Astrocyte (in vitro differentiated cells and primary cell): ENCODE measurements around the gene DAPK3. TPM values are rescaled to one million over a fixed set of nuclear protein-coding genes. Genes with fewer than 3 reads are reported as not detected.

Source experiments
- DNase-seq: peaks from one replicate; pipeline ENCODE4 v3.0.0-alpha.2; 2010; ENCODE audit warnings: low read depth
- FAIRE-seq: peaks from 2 replicates; lab custom pipeline; 2011; peaks lifted over from hg19 to GRCh38; lab: Jason Lieb, UNC
- H2AFZ ChIP-seq: 2 replicates; pipeline ENCODE4 v1.6.0; 2012; ENCODE audit warnings: low read depth, low read length, inconsistent platforms
- H3K27ac ChIP-seq: 2 replicates; pipeline ENCODE4 v1.5.1; 2011; ENCODE audit warnings: low read depth, low read length, inconsistent platforms
- H3K27me3 ChIP-seq: 2 replicates; pipeline ENCODE4 v1.6.0; 2011; ENCODE audit warnings: low read length, inconsistent platforms; ENCODE audit not compliant: insufficient read depth
- H3K36me3 ChIP-seq: 2 replicates; pipeline ENCODE4 v1.5.1; 2011; ENCODE audit warnings: low read length, inconsistent platforms; ENCODE audit not compliant: insufficient read depth
- H3K4me1 ChIP-seq: 2 replicates; pipeline ENCODE4 v1.5.1; 2011; ENCODE audit warnings: low read length, inconsistent platforms; ENCODE audit not compliant: insufficient read depth
- H3K4me2 ChIP-seq: 2 replicates; pipeline ENCODE4 v1.6.0; 2012; ENCODE audit warnings: low read length, inconsistent platforms
- H3K4me3 ChIP-seq: 2 replicates; pipeline ENCODE4 v1.5.1; 2011; ENCODE audit warnings: low read depth, mild to moderate bottlenecking, low read length, inconsistent platforms; ENCODE audit not compliant: insufficient read depth
- H3K79me2 ChIP-seq: 2 replicates; pipeline ENCODE4 v1.6.0; 2012; ENCODE audit warnings: mild to moderate bottlenecking, low read length, inconsistent platforms; ENCODE audit not compliant: insufficient read depth
- H3K9ac ChIP-seq: 2 replicates; pipeline ENCODE4 v1.6.0; 2012; ENCODE audit warnings: mild to moderate bottlenecking, low read length, inconsistent platforms
- H3K9me3 ChIP-seq: 2 replicates; pipeline ENCODE4 v1.5.1; 2012; ENCODE audit warnings: low read depth, mild to moderate bottlenecking, low read length, inconsistent platforms; ENCODE audit not compliant: insufficient read depth
- H4K20me1 ChIP-seq: 2 replicates; pipeline ENCODE4 v1.6.0; 2012; ENCODE audit warnings: low read length, inconsistent platforms; ENCODE audit not compliant: insufficient read depth
- H3K27ac Mint-ChIP-seq: one replicate; pipeline ENCODE4 v1.8.0; 2021; ENCODE audit warnings: mild to moderate bottlenecking, mixed read lengths; ENCODE audit not compliant: unreplicated experiment
- H3K27me3 Mint-ChIP-seq: one replicate; pipeline ENCODE4 v1.8.0; 2021; ENCODE audit warnings: low read depth, mixed read lengths; ENCODE audit not compliant: unreplicated experiment
- H3K36me3 Mint-ChIP-seq: one replicate; pipeline ENCODE4 v1.8.0; 2021; ENCODE audit warnings: low read depth, mixed read lengths; ENCODE audit not compliant: unreplicated experiment
- H3K4me1 Mint-ChIP-seq: one replicate; pipeline ENCODE4 v1.8.0; 2021; ENCODE audit warnings: low read depth, mixed read lengths; ENCODE audit not compliant: unreplicated experiment
- H3K4me3 Mint-ChIP-seq: one replicate; pipeline ENCODE4 v1.8.0; 2021; ENCODE audit warnings: mild to moderate bottlenecking, moderate library complexity, mixed read lengths; ENCODE audit not compliant: unreplicated experiment
- H3K9me3 Mint-ChIP-seq: one replicate; pipeline ENCODE4 v1.8.0; 2021; ENCODE audit warnings: mild to moderate bottlenecking, mixed read lengths; ENCODE audit not compliant: unreplicated experiment
- EZH2 ChIP-seq: IDR thresholded peaks from 2 replicates; pipeline ENCODE4 v1.6.1; 2012; ENCODE audit warnings: mild to moderate bottlenecking, low read length, inconsistent platforms; ENCODE audit not compliant: insufficient read depth
- total RNA-seq: library from RNA; stranded (reverse); gene quantifications from 2 replicates; pipeline ENCODE4 v1.2.1, GENCODE V29; 2021
- TF ChIP-seq, protein P1 (sequence below): IDR thresholded peaks from 2 replicates; pipeline ENCODE4 v1.5.1; 2011; ENCODE audit warnings: low read depth, mild to moderate bottlenecking, inconsistent platforms, low read length, moderate library complexity; ENCODE audit not compliant: insufficient read depth

The DAPK3 gene
- total RNA-seq, 1 donor from 2014 or later: 264 TPM

DNA sequence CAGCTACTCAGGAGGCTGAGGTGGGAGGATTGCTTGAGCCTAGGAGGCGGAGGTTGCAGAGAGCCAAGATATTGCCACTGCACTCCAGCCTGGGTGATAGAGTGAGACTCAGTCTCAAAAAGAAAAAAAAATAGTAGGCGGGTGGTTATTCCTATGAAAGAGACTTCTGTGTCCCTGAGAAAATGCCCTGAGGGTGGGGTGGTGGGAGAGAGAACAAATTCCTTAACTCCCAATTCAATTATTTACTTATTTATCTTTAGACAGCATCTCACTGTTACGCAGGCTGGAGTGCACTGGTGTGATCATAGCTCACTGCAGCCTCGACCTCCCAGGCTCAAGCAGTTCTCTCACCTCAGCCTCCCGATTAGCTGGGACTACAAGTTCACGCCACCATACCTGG is 24.7 kb upstream of the DAPK3 start:
- Mint-ChIP-seq H3K36me3 (no peaks in the 10 kb centered on the region), H3K27me3 (no peaks in the 10 kb centered on the region), H3K4me1 (no peaks in the 10 kb centered on the region), H3K27ac (no peak overlapping the region), H3K9me3 (no peaks in the 10 kb centered on the region), H3K4me3 (no peak overlapping the region)
- Histone ChIP-seq H3K9me3 (no peaks in the 10 kb centered on the region), H3K4me3 (no peak overlapping the region), H3K36me3 (no peaks in the 10 kb centered on the region), H2AFZ (no peak overlapping the region), H3K27ac (no peak overlapping the region), H3K4me1 (no peaks in the 10 kb centered on the region), H4K20me1 (no peaks in the 10 kb centered on the region), H3K4me2 (no peak overlapping the region), H3K79me2 (no peaks in the 10 kb centered on the region), H3K27me3 (no peaks in the 10 kb centered on the region), H3K9ac (no peak overlapping the region)
- DNase-seq: no peak
- FAIRE-seq: no peak
- TF ChIP-seq, protein P1, sequence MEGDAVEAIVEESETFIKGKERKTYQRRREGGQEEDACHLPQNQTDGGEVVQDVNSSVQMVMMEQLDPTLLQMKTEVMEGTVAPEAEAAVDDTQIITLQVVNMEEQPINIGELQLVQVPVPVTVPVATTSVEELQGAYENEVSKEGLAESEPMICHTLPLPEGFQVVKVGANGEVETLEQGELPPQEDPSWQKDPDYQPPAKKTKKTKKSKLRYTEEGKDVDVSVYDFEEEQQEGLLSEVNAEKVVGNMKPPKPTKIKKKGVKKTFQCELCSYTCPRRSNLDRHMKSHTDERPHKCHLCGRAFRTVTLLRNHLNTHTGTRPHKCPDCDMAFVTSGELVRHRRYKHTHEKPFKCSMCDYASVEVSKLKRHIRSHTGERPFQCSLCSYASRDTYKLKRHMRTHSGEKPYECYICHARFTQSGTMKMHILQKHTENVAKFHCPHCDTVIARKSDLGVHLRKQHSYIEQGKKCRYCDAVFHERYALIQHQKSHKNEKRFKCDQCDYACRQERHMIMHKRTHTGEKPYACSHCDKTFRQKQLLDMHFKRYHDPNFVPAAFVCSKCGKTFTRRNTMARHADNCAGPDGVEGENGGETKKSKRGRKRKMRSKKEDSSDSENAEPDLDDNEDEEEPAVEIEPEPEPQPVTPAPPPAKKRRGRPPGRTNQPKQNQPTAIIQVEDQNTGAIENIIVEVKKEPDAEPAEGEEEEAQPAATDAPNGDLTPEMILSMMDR: no peak
- TF ChIP-seq EZH2: no peak

DNA sequence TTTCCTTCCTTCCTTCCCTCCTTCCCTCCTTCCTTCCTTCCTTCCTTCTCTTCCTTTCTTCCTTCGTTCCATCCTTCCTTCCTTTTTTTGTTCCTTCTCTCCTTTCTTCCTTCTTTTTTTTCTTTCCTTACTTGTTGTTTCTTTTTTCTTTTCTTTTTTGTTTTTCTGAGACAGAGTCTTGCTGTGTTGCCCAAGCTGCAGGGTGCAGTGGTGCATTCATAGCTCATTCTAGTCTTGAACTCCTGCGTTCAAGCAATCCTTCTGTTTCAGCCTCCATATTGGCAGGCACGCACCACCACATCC is 19.9 kb upstream of the DAPK3 start:
- Mint-ChIP-seq H3K36me3 (no peaks in the 10 kb centered on the region), H3K4me1 (peaks cover 10% of the 10 kb centered on the region), H3K4me3 (peak overlapping the region; percentile 52), H3K9me3 (peaks cover 1% of the 10 kb centered on the region), H3K27me3 (no peaks in the 10 kb centered on the region), H3K27ac (peak overlapping the region; percentile 11)
- DNase-seq: no peak
- no peak overlapping the region for H3K9ac ChIP-seq
- H3K9me3 ChIP-seq: no peaks in the 10 kb centered on the region
- no peak for FAIRE-seq
- H3K36me3 ChIP-seq: no peaks in the 10 kb centered on the region
- H4K20me1 ChIP-seq: no peaks in the 10 kb centered on the region
- TF ChIP-seq EZH2: no peak
- TF ChIP-seq, protein P1: no peak
- H3K79me2 ChIP-seq: no peaks in the 10 kb centered on the region
- peaks cover 18% of the 10 kb centered on the region for H3K4me1 ChIP-seq
- H2AFZ ChIP-seq: peak overlapping the region; percentile 57
- no peak overlapping the region for H3K4me3 ChIP-seq
- H3K27ac ChIP-seq: no peak overlapping the region
- H3K4me2 ChIP-seq: no peak overlapping the region
- H3K27me3 ChIP-seq: no peaks in the 10 kb centered on the region

DNA sequence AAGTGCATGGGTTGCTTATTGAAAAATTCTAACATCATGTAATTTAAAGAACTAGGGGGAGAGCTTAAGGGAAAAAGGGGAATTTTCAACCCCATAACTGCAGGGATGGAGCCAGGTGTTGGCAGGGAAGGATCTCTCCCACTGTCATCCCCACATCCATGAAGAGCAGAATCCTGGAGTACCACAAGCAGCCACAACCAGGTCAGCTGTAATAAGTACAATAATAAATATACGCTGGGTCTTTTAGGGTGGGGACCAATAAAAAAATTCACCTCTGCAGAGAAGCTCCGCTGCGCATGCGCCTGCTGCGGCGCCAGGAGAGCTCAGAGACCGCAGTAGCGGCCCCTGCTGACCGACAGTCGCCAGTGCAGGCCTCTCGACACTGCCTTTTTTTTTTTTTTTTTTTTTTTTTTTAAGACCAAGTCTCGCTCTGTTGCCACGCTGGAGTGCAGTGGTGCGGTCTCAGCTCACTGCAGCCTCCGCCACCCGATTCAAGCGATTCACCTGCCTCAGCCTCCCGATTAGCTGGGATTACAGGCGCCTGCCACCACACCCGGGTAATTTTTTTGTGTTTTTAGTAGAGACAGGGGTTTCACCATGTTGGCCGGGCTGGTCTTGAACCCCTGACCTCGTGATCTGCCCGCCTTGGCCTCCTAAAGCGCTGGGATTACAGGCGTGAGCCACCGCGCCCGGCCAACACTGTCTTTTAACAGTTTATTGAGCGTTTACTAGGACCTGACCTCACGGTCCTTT is 16.9 kb upstream of the DAPK3 start:
- DNase-seq (peak; percentile 33), FAIRE-seq (no peak)
- peak overlapping the region; percentile 69 for H3K4me3 Mint-ChIP-seq
- H3K9ac ChIP-seq: peak overlapping the region; percentile 36
- peaks cover 23% of the 10 kb centered on the region for H4K20me1 ChIP-seq
- H3K27ac ChIP-seq: no peak overlapping the region
- H3K79me2 ChIP-seq: peaks cover 25% of the 10 kb centered on the region
- TF ChIP-seq, protein P1: peak; percentile 85
- no peak for TF ChIP-seq EZH2
- H3K4me2 ChIP-seq: peak overlapping the region; percentile 75
- H3K9me3 Mint-ChIP-seq: peaks cover 3% of the 10 kb centered on the region
- no peaks in the 10 kb centered on the region for H3K27me3 ChIP-seq
- peak overlapping the region; percentile 24 for H3K4me3 ChIP-seq
- peak overlapping the region; percentile 5 for H3K27ac Mint-ChIP-seq
- H3K27me3 Mint-ChIP-seq: no peaks in the 10 kb centered on the region
- no peaks in the 10 kb centered on the region for H3K9me3 ChIP-seq
- H3K36me3 Mint-ChIP-seq: peaks cover 21% of the 10 kb centered on the region
- peaks cover 35% of the 10 kb centered on the region for H3K4me1 ChIP-seq
- peaks cover 12% of the 10 kb centered on the region for H3K36me3 ChIP-seq
- peak overlapping the region; percentile 53 for H2AFZ ChIP-seq
- H3K4me1 Mint-ChIP-seq: peaks cover 21% of the 10 kb centered on the region
